GM23248 (cell line): ENCODE measurements around the gene STAT4.

Experiments used
- EZH2 ChIP-seq: fragments of 200-600 bp; sonication (generic); IDR thresholded peaks from 2 replicates; pipeline ENCODE4 v1.6.1; 2018; ENCODE audit warnings: antibody characterized with exemption, mild to moderate bottlenecking; ENCODE audit not compliant: insufficient read depth, poor library complexity, severe bottlenecking
- EZH2phosphoT487 ChIP-seq: fragments of 200-600 bp; sonication (generic); IDR thresholded peaks from 2 replicates; pipeline ENCODE4 v1.6.1; 2018; ENCODE audit warnings: antibody characterized with exemption, moderate library complexity, mild to moderate bottlenecking, low read depth; ENCODE audit not compliant: insufficient read depth

GRCh38 chr2:191188550-191189093 is 37.8 kb upstream of the STAT4 start:
- no peak for TF ChIP-seq EZH2
- no peak for TF ChIP-seq EZH2phosphoT487
